GM21447 (cell line): Measurements from ENCODE around the gene SLC38A1.
"Not testable (repeated sequence)": the region's sequence is repeated elsewhere in the genome, so short reads cannot be mapped to it uniquely, and the experiment has no call there.

Source experiments
- ATAC-seq: cut with Tn5 transposase; IDR thresholded peaks from one replicate; pipeline ENCODE4 v1.9.1; 2021; ENCODE audit not compliant: unreplicated experiment

Gene SLC38A1

DNA sequence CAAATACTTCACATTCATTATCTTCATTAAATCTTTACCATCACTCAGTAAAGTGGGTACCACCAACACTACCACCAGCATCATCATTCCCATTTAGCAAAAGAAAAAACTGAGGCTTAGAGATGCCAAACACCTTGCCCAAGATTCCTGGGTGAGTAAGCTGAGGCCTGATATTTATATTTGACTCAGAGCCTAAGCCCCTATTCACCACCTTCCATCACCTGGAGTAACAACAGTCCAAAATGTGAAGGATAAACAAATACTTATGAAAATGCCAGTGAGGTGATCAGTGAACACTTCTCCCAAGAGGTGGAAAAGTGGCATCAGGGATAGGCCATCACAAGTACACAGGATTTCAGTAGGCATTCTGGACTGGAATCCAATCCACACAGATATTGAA, 3.7 kb downstream of the SLC38A1 start:
- no peak for ATAC-seq

DNA sequence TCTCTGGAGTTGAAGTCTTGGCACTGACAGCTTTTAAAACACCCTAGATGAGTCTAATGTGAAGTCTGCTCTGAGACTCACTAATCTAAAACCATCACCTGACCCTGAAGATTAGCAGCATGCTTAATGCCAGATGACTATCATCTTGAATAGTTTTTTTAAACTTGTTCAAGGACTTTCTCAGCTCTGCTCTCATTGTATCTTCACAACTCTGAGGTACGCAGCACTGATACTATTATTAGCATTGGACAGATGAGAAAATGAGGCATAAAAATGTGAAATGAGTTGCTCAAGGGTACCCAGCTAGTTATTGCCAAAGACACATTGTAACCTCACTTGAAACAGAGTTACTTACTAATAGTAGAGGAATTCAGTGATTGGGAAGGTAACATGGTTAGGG, 4.8 kb downstream of the SLC38A1 start:
- no peak for ATAC-seq

DNA sequence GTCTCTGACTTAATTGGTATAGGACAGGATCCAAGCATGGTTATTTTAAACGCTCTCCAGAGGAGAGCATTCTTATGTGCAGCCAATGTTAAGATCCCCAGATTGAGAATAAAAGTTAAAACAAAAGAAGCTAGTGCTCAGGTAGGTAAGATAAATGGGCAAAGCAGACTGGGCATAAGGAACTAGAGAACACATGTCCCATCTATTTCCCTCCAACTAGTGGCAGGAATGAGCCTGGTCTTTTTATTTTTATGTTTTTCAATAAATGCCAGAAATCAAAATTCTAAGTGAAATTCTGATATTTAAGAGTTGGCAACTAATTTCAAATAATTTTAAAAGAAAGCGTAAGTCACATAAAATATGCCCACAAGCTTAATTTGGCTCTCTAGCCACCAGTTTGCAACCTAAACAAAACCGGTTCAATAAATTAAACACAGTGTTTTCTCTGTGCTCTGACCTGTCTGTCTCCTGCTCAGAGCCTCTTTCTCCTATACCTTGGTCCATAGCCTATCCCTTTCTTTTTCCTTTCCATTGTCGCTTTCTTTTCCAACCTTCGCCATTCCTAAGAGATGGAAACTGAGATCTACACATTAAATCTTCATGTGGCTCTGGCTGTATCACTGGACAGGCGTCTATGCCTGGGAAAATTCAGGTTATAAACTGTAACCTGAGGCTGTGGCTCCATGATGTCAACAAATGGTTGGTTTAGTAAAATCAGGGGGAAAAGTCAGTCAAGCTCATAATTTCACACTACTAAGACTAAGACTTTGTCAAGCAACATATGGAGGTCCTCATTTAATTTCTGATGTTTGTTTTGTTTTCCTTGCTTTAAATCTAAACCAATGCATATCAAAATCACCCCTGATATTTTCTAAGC, 5.5 kb downstream of the SLC38A1 start:
- no peak for ATAC-seq

DNA sequence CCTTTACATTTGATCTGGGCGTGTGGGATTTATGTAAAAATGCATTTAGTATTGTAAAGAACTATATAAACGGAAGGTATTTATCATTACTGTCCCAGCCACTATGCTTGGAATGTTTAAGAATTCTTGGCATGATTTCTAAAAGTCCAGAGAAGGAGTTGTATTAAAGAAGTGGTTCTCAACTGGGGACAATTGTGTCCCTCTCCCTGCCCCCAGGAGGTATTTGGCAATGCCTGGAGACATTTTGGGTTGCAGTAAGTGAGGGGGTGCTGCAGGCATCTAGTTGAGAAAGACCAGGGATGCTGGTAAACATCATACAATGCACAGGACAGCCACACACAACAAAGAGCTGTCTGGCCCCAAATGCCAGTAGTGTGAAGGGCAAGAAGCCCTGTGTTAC, 7.2 kb downstream of the SLC38A1 start:
- no peak for ATAC-seq

DNA sequence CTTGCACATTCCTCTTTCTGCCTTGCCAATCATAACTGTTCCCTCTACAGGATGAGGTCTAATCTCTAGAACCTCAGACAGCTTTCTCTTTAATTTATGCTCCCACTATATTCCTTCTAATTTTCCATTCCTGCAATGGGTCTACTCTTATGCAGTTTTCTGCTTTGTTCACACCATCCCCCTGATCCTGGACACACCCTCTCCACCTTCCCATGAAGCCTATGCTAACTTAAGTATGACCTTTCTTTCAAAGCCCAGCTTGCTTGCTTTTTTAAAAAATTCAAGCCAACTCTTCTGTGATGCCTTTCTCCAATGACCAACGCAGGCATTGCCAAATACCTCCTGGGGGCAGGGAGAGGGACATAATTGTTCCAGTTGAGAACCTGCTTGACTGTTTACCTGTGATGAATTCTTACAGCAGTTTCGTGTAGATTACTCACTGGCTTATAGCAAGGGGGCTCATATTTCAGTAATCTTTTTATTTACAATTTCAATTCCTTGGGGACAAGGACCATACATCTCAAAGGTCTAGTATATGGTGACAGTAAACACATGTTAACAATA, 7.8 kb downstream of the SLC38A1 start:
- no peak for ATAC-seq

DNA sequence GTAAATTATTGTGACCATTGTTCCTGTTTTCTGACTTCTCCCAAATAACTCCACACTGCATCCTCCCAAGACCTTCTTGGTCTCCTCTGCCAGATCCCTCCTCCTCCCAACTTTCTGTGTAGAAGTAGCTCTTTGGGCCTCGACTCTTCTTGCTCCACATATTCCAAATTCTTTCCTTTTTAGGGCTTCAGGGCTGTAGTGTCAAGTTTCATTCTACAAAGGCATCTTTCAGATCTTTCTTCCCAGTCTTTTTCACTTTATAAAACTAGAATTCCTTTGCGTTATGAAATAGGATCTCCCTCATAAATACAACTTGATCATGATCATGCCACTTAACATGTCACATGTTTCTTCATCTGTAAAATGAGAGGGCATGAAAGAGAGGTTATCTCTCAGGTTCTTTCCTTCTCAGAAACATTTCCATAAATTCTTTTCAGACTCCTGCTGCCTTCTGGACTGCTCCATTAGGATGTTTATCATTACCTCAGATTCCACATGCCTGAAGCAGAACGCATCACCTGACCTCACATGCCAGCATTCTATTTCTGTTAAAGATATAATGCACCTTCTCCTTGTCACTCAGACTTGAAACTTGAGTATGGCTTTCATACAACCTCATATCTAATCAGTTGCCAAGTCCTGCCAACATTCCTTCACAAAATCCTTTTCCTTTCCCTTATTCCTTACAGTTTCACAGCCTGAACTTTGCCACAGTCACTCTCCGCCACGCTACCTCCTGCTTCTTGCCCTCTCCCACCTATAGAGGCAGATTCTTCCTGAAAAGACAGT, 8.5 kb downstream of the SLC38A1 start:
- no peak for ATAC-seq

DNA sequence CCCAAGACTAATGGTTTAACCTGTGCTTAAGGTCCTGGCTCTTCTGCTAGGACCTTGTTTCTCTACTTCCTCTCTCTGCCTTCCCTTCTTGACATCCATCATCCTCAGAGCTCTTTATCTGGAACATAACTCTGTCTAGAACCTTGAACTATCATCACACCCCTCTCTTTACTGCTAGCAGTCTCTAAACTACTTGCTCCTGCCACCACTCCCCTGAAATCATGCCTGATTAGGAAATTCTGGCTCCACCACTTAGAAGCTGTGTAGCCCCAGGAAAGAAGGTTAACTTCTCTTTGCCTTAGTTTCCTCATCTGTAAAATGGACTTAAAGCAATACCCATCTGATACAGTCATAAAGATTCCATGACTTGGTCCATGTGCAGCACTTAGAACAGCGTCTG, 9.1 kb downstream of the SLC38A1 start:
- ATAC-seq = no peak

DNA sequence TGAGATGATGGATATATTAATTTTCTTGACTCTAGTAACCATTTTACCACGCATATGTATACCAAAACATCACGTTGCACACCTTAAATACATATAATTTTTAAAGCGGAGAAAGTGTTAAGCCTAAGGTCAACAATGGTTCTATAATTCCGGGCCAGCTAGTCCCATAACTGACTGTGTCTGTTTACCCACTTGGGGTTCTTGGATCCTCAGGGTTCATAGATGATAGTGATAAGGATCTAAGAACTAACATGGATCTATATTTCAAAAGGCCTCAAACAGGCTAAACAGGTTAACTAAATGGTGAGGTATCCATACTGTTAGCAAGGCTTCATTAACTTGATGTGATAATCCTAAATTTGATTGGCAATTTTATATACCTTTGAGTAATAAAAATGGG, 9.8 kb downstream of the SLC38A1 start:
- no peak for ATAC-seq

DNA sequence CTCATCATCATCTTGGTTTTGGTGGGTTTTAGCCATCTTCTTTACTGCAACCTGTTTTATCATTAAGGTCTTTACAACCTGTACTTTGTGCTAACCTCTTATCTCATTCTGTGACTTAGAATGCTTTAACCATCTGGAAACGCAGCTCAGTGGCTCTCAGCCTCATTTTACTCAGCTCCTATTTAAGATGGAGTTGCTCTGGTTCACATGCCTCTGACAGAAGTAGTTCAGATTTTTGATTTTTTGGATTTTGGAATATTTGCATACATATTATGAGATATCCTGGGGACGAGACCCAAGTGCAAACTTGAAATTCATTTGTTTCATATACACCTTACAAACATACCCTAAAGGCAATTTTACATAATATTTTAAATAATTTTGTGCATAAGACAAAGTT, 10.7 kb downstream of the SLC38A1 start:
- no peak for ATAC-seq

DNA sequence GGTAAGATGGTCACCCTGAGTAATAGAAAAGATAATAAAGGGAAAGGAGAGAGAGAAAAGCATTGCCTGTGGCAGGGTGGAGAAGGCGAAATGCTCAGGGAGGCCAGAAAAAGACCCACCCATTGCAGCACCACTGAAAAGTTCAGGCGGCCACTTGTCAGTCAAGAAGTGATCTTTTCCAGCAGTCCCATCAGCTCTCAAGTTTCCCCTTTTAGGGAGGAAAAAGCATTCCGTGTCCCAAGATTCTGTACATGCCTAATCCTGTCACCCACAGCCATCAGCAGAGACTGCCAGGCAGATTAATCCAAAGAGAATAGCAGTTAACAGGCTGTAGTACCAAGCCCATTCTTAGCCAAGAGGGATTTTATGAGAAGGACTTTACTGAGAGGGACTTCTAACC, 11.9 kb downstream of the SLC38A1 start:
- no peak for ATAC-seq

DNA sequence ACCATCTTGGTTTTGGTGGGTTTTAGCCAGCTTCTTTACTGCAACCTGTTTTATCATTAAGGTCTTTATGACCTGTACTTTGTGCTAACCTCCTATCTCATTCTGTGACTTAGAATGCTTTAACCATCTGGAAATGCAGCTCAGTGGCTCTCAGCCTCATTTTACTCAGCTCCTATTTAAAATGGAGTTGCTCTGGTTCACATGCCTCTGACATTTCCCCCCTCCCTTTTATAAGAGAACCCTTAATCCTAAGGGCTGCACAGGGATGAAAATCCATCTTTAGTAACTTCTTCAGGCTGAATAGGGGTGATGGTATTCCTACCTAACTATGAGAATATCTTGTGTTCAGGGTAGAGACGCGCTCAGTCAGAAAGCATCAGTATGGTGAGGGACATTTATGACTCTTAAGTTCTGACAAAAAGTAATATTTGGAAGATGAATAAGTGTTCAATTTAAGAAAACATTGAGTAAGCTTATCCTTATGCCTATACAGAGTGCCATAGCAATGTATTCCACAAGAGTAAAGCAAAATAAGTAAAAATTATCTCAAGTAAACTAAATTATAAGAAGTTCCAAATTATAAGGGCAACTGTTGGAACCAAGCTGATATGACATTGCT, 15.2 kb downstream of the SLC38A1 start:
- ATAC-seq = no peak

DNA sequence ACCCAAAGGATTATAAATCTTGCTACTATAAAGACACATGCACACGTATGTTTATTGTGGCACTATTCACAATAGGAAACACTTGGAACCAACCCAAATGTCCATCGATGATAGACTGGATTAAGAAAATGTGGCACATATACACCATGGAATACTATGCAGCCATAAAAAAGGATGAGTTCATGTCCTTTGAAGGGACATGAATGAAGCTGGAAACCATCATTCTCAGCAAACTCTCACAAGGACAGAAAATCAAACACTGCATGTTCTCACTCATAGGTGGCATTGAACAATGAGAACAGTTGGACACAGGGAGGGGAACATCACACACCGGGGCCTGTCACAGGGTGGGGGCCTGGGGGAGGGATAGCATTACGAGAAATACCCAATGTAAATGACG, 16.8 kb downstream of the SLC38A1 start:
- ATAC-seq = not testable (repeated sequence)

DNA sequence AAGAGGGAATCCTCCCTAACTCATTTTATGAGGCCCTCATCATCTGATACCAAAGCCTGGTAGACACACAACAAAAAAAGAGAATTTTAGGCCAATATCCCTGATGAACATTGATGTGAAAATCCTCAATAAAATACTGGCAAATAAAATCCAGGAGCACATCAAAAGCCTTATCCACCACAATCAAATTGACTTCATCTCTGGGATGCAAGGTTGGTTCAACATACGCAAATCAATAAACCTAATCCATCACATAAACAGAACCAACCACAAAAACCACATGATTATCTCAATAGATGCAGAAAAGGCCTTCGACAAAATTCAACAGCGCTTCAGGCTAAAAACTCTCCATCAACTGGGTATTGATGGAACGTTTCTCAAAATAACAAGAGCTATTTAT, 18.9 kb downstream of the SLC38A1 start:
- ATAC-seq = not testable (repeated sequence)

DNA sequence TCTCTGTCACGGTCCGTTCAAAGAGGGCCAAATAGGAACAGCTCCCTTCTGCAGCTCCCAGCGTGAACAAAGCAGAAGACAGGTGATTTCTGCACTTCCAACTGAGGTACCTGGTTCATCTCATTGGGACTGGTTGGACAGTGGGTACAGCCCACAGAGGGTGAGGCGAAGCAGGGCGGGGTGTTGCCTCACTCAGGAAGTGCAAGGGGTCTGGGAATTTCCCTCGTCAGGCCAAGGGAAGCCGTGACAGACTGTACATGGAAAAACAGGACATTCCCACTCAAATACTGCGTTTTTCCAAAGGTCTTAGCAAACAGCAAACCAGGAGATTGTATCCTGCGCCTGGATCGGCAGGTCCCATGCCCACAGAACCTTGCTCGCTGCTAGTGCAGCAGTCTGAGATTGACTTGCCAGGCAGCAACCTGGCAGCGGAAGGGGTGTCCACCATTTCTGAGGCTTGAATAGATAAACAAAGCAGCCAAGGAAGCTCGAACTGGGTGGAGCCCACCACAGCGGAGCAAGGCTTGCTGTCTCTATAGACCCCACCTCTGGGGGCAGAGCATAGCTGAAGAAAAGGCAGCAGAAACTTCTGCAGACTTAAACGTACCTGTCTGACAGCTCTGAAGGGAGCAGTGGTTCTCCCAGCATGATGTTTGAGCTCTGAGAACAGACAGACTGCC, 22.7 kb downstream of the SLC38A1 start:
- no peak for ATAC-seq

DNA sequence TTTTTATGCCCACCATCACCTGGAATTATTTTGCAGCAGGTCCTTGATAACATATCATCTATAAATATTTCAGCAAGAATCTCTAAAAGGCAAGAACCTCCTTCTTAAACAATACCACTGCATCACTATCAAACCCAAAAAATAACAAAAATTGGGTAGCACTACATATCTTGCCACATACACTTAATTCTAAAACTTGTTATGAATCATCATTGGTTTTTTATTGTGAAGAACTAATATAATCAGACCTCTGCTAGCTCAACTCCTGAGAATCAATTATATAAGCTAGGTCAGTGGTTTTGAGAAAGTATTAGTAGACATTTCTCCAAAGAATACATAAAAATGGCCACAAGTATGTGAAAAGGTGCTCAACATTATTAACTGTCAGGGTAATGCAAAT, 23.8 kb downstream of the SLC38A1 start:
- no peak for ATAC-seq

DNA sequence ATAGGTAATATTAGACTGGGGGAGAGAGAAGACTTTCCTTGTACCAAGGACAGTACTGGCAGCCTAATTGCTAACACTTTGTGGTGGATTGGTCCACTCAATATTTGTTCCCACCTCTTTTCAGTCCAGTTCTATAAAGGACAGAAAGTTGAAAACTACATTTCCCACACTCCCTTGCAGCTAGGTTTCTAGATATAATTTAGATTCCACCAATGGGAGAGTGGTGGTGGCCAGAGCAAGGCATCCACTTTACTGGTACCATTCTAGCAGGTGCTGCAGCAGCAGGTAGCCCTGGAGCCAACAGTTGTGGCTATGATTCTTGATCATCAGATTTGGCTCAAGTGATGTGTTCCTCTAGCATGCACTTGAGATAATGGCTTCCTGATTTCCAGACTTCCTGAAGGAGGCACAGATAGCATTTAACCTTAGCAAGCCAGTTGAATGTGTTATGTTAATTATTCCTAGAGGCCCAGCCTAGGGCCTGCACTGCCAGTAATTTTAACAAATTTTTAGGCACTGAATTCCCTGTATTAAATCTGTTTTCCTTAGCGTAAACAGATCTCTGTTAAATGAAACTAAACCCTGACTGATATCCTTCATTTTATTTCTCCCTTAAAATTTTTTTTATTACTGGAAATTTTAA, 24.4 kb downstream of the SLC38A1 start:
- no peak for ATAC-seq

DNA sequence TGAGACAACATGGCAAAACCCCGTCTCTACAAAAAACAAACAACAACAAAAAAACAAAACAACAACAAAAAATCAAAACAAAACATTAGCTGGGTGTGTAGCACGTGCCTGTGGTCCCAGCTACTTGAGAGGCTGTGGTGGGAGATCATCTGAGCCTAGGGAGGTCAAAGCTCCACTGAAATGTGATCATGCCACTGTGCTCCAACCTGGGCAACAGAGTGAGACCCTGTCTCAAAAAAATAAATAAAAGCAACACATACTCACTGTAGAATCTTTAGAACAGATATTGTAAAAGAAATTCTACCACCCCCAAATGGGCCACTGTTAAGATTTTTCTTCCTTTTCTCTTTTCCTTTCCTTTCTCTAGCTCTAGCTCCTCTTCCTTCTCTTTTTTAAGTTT, 26.3 kb downstream of the SLC38A1 start:
- ATAC-seq = no peak

DNA sequence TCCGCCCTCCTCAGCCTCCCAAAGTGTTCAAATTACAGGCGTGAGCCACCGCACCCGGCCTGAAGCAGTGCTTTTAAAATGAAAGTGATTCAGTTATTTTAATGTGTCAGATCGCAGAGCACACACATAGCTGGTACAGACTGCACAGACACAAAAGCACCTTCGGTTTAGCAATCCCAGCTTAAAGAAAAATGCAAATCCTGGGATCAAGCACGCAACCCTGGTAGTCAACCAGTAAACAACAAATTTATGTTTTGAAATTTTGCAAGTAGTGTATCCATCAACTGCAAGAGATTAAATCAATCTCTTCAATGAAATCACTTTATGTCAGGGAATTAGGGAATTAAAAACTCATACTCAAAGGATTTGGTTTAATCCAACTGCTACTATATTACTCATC, 28.4 kb downstream of the SLC38A1 start:
- no peak for ATAC-seq

DNA sequence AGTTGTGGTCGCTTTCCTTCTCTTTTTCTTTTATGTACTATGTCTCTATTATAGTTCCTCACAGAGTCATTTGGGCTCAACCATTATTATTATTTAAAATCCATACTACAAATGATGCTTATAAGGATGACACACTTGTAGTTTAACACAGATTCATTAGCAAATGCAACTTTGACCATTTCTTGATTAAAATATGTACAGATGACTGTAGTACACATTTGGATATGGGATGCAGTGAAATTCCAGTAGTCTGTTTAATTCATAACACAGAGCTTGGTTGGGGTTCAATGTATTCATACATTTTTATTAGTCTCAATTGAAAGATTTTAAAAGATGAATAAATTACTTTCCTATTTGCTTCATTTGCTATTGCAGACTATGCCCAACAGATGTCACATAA, 30.0 kb downstream of the SLC38A1 start:
- ATAC-seq = no peak

DNA sequence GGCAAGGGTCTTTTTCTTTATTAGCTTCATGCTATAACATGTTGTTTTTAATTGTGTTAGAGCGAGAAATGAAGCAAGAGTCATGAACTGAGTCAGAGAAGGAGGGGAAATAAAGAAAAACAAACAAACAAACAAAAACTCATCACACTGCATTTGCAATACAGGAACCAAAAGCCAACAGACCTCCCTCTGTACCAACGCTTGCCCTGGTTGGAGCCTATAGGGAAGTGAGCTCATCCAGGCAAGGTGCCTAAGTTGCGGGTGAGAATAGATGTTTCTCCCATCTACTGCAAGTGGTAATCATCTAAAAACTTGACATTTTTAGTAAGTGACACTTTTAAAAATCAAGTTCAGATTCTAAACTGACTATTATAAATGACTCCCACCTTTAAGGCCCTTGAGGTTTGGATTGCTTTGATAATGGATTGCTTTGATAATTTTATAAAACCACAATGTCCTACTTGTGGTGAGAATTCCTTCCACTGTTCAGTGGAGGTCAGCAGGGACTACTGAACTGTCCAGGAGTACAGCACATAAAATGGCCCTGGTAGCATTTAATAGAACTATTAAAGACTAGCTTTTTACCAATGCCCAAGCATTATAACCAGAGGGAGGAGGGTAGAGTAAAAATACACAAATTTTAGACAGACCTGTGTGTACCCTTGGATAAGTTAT, 31.3 kb downstream of the SLC38A1 start:
- no peak for ATAC-seq
